WTC11 (cell line): ENCODE data around the gene ELN. TPM values are rescaled to one million over a fixed set of nuclear protein-coding genes. Genes with fewer than 3 reads are reported as not detected.

Source experiments
- ATAC-seq: fragments of 200-7000 bp; cut with Tn5 transposase; 2 replicates; pipeline ENCODE4 v1.10.0; 2021; ENCODE audit warnings: mild to moderate bottlenecking, moderate library complexity
- CTCF ChIA-PET: fragments of 300-600 bp; sonication (Branson Sonifier 250); formaldehyde crosslinking; loops from one replicate; lab custom pipeline; 2021; ENCODE audit warnings: antibody characterized with exemption; lab: Charles Lee
- POLR2A ChIA-PET: fragments of 350-600 bp; sonication (Branson Sonifier 250); formaldehyde crosslinking; loops from one replicate; lab custom pipeline; 2021; ENCODE audit warnings: antibody characterized with exemption; lab: Charles Lee
- DNase-seq: peaks from one replicate; pipeline ENCODE4 v3.0.0; 2021; ENCODE audit warnings: low spot score
- H3K27ac Mint-ChIP-seq: 2 replicates; pipeline ENCODE4 v1.8.0; 2021; ENCODE audit warnings: mixed read lengths
- H3K27me3 Mint-ChIP-seq: 2 replicates; pipeline ENCODE4 v1.8.0; 2021; ENCODE audit warnings: low read depth, mild to moderate bottlenecking, moderate library complexity, mixed read lengths
- H3K36me3 Mint-ChIP-seq: 2 replicates; pipeline ENCODE4 v1.8.0; 2021; ENCODE audit warnings: mixed read lengths
- H3K4me1 Mint-ChIP-seq: 2 replicates; pipeline ENCODE4 v1.8.0; 2022; ENCODE audit warnings: mixed read lengths
- H3K4me3 Mint-ChIP-seq: 2 replicates; pipeline ENCODE4 v1.8.0; 2021; ENCODE audit warnings: mild to moderate bottlenecking, moderate library complexity, mixed read lengths
- H3K9me3 Mint-ChIP-seq: 2 replicates; pipeline ENCODE4 v1.8.0; 2021; ENCODE audit warnings: mixed read lengths
- ATF1 ChIP-seq: sonication (generic); formaldehyde crosslinking; IDR thresholded peaks from 2 replicates; pipeline ENCODE4 v1.8.1; 2023; ENCODE audit warnings: mild to moderate bottlenecking, moderate library complexity, missing genetic modification reagents
- EMX1 ChIP-seq: fragments of 250-450 bp; sonication (Bioruptor Pico); IDR thresholded peaks from 2 replicates; pipeline ENCODE4 v1.8.0; 2021; ENCODE audit warnings: mild to moderate bottlenecking
- GTF2I ChIP-seq: fragments of 250-450 bp; sonication (Bioruptor Pico); conservative IDR thresholded peaks from 2 replicates; pipeline ENCODE4 v1.4.0; 2021; ENCODE audit warnings: mild to moderate bottlenecking
- JUN ChIP-seq: sonication (generic); formaldehyde crosslinking; IDR thresholded peaks from 2 replicates; pipeline ENCODE4 v1.8.0; 2023; ENCODE audit warnings: mild to moderate bottlenecking, missing genetic modification reagents
- NR3C1 ChIP-seq: sonication (generic); formaldehyde crosslinking; conservative IDR thresholded peaks from 2 replicates; pipeline ENCODE4 v1.8.1; 2023; ENCODE audit warnings: low read depth, mild to moderate bottlenecking, missing genetic modification reagents
- TCF7 ChIP-seq: sonication (generic); formaldehyde crosslinking; IDR thresholded peaks from 2 replicates; pipeline ENCODE4 v1.8.0; 2022; ENCODE audit warnings: mild to moderate bottlenecking, low read depth, missing genetic modification reagents, moderate library complexity
- ZBTB21 ChIP-seq: sonication (generic); formaldehyde crosslinking; IDR thresholded peaks from 2 replicates; pipeline ENCODE4 v1.8.1; 2023; ENCODE audit warnings: mild to moderate bottlenecking, missing genetic modification reagents, borderline replicate concordance
- ZNF219 ChIP-seq: sonication (generic); formaldehyde crosslinking; IDR thresholded peaks from 2 replicates; pipeline ENCODE4 v1.8.0; 2023; ENCODE audit warnings: missing genetic modification reagents, mild to moderate bottlenecking, borderline replicate concordance
- ZNF423 ChIP-seq: fragments of 250-450 bp; sonication (Bioruptor Pico); IDR thresholded peaks from 2 replicates; pipeline ENCODE4 v2.1.2; 2022; ENCODE audit warnings: mild to moderate bottlenecking, moderate library complexity
- ZNF671 ChIP-seq: fragments of 250-450 bp; sonication (Bioruptor Pico); IDR thresholded peaks from 2 replicates; pipeline ENCODE4 v1.8.0; 2021; ENCODE audit warnings: mild to moderate bottlenecking
- total RNA-seq: library from RNA; stranded (reverse); gene quantifications from 3 replicates; pipeline ENCODE4 v1.2.3, GENCODE V29; 2021
- TF ChIP-seq, protein P1 (sequence below): sonication (generic); formaldehyde crosslinking; IDR thresholded peaks from 2 replicates; pipeline ENCODE4 v1.8.0; 2023; ENCODE audit warnings: mild to moderate bottlenecking, missing genetic modification reagents
- TF ChIP-seq, protein P2 (sequence below): sonication (generic); formaldehyde crosslinking; IDR thresholded peaks from 2 replicates; pipeline ENCODE4 v1.8.1; 2023; ENCODE audit warnings: mild to moderate bottlenecking, missing genetic modification reagents, moderate library complexity
- TF ChIP-seq, protein P3 (sequence below): sonication (generic); formaldehyde crosslinking; IDR thresholded peaks from 2 replicates; pipeline ENCODE4 v1.8.0; 2022; ENCODE audit warnings: mild to moderate bottlenecking, missing genetic modification reagents
- TF ChIP-seq, protein P4 (sequence below): fragments of 250-450 bp; sonication (Bioruptor Pico); IDR thresholded peaks from 2 replicates; pipeline ENCODE4 v1.9.0; 2021; ENCODE audit warnings: mild to moderate bottlenecking, borderline replicate concordance
- TF ChIP-seq, protein P5 (sequence below): fragments of 200-600 bp; IDR thresholded peaks from 2 replicates; pipeline ENCODE4 v1.8.0; 2022; ENCODE audit warnings: antibody characterized with exemption
- TF ChIP-seq, protein P6 (sequence below): sonication (generic); formaldehyde crosslinking; IDR thresholded peaks from 2 replicates; pipeline ENCODE4 v1.8.1; 2023; ENCODE audit warnings: mild to moderate bottlenecking, missing genetic modification reagents
- TF ChIP-seq, protein P7 (sequence below): sonication (generic); formaldehyde crosslinking; IDR thresholded peaks from 2 replicates; pipeline ENCODE4 v1.8.0; 2022; ENCODE audit warnings: mild to moderate bottlenecking, missing genetic modification reagents

Gene ELN
- total RNA-seq, 1 experiment from 2014 or later: 3.3 TPM

DNA sequence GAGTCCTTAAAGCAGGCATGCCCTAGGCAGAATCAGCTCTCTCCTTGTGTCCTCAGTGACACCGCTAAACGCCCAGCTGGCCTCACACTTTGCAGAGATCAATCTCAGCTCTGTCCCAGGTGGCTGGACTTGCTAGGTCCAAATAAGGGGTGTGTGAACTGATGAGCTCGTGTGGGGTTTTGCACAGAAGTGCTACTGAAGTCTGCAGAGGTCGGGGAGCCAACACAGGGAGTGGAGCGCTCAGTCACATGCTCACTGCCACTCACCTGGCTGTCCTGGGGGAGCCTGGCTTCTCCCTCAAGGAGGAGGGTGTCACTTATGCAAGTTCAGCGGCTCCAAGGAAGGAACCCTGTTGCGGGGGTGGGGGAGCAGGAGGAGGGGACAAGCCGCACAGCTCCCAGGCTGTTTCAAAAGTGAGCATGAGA is 2.0 kb downstream of the ELN start:
- peaks cover 33% of the 10 kb centered on the region for H3K4me1 Mint-ChIP-seq
- ATAC-seq: no peak
- TF ChIP-seq ATF1 (CRISPR knock-in tag): no peak
- TF ChIP-seq EMX1 (CRISPR knock-in tag): no peak
- TF ChIP-seq ZNF671: no peak
- no peak for TF ChIP-seq NR3C1 (CRISPR knock-in tag)
- TF ChIP-seq, protein P1, sequence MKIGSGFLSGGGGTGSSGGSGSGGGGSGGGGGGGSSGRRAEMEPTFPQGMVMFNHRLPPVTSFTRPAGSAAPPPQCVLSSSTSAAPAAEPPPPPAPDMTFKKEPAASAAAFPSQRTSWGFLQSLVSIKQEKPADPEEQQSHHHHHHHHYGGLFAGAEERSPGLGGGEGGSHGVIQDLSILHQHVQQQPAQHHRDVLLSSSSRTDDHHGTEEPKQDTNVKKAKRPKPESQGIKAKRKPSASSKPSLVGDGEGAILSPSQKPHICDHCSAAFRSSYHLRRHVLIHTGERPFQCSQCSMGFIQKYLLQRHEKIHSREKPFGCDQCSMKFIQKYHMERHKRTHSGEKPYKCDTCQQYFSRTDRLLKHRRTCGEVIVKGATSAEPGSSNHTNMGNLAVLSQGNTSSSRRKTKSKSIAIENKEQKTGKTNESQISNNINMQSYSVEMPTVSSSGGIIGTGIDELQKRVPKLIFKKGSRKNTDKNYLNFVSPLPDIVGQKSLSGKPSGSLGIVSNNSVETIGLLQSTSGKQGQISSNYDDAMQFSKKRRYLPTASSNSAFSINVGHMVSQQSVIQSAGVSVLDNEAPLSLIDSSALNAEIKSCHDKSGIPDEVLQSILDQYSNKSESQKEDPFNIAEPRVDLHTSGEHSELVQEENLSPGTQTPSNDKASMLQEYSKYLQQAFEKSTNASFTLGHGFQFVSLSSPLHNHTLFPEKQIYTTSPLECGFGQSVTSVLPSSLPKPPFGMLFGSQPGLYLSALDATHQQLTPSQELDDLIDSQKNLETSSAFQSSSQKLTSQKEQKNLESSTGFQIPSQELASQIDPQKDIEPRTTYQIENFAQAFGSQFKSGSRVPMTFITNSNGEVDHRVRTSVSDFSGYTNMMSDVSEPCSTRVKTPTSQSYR: no peak
- TF ChIP-seq, protein P2, sequence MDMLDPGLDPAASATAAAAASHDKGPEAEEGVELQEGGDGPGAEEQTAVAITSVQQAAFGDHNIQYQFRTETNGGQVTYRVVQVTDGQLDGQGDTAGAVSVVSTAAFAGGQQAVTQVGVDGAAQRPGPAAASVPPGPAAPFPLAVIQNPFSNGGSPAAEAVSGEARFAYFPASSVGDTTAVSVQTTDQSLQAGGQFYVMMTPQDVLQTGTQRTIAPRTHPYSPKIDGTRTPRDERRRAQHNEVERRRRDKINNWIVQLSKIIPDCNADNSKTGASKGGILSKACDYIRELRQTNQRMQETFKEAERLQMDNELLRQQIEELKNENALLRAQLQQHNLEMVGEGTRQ (CRISPR knock-in tag): 0 out of 2 replicates have a peak, but pooled peaks have one; percentile 15
- peak overlapping the region; percentile 8; the same call in 1 of the 2 replicates for H3K27ac Mint-ChIP-seq
- ChIA-PET POLR2A (no interaction called here), CTCF (interaction anchor here (0.6 to 1.5 kb wide), 5 partner anchors 14 to 187 kb away, joined by 4 to 6 read pairs (median 4); partner anchors contain the start of gene METTL27)
- H3K36me3 Mint-ChIP-seq: no peaks in the 10 kb centered on the region
- no peaks in the 10 kb centered on the region for H3K9me3 Mint-ChIP-seq
- DNase-seq: no peak
- H3K4me3 Mint-ChIP-seq: no peak overlapping the region
- H3K27me3 Mint-ChIP-seq: peaks cover 10% of the 10 kb centered on the region

DNA sequence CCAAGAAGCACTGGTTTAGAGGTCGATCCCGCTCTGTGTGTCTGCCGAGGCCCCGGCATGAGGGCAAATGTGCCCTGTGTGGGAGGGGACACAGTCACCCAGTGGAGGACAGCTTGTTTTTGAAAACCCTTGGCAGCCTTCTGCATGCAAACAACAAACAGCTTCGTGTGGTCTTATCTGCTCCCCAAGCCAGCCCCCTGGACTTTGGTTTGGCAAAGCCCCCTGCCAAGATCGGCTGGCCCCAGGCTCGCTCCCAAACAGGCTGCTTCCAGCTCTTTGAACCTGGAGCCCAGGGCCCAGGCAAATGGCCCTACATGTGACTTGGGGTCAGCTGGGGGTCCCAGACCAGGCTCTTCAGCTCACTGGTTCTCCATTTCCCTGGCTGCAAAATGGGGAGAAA is 2.9 kb downstream of the ELN start:
- no peak for ATAC-seq
- Mint-ChIP-seq H3K4me1 (peaks cover 33% of the 10 kb centered on the region), H3K27me3 (peaks cover 10% of the 10 kb centered on the region), H3K27ac (no peak overlapping the region), H3K36me3 (no peaks in the 10 kb centered on the region), H3K4me3 (no peak overlapping the region), H3K9me3 (no peaks in the 10 kb centered on the region)
- TF ChIP-seq JUN (no peak), TCF7 (CRISPR knock-in tag) (no peak)
- TF ChIP-seq, protein P3, sequence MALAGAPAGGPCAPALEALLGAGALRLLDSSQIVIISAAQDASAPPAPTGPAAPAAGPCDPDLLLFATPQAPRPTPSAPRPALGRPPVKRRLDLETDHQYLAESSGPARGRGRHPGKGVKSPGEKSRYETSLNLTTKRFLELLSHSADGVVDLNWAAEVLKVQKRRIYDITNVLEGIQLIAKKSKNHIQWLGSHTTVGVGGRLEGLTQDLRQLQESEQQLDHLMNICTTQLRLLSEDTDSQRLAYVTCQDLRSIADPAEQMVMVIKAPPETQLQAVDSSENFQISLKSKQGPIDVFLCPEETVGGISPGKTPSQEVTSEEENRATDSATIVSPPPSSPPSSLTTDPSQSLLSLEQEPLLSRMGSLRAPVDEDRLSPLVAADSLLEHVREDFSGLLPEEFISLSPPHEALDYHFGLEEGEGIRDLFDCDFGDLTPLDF (CRISPR knock-in tag): no peak
- TF ChIP-seq, protein P4, sequence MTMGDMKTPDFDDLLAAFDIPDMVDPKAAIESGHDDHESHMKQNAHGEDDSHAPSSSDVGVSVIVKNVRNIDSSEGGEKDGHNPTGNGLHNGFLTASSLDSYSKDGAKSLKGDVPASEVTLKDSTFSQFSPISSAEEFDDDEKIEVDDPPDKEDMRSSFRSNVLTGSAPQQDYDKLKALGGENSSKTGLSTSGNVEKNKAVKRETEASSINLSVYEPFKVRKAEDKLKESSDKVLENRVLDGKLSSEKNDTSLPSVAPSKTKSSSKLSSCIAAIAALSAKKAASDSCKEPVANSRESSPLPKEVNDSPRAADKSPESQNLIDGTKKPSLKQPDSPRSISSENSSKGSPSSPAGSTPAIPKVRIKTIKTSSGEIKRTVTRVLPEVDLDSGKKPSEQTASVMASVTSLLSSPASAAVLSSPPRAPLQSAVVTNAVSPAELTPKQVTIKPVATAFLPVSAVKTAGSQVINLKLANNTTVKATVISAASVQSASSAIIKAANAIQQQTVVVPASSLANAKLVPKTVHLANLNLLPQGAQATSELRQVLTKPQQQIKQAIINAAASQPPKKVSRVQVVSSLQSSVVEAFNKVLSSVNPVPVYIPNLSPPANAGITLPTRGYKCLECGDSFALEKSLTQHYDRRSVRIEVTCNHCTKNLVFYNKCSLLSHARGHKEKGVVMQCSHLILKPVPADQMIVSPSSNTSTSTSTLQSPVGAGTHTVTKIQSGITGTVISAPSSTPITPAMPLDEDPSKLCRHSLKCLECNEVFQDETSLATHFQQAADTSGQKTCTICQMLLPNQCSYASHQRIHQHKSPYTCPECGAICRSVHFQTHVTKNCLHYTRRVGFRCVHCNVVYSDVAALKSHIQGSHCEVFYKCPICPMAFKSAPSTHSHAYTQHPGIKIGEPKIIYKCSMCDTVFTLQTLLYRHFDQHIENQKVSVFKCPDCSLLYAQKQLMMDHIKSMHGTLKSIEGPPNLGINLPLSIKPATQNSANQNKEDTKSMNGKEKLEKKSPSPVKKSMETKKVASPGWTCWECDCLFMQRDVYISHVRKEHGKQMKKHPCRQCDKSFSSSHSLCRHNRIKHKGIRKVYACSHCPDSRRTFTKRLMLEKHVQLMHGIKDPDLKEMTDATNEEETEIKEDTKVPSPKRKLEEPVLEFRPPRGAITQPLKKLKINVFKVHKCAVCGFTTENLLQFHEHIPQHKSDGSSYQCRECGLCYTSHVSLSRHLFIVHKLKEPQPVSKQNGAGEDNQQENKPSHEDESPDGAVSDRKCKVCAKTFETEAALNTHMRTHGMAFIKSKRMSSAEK: no peak
- ChIA-PET POLR2A (no interaction called here), CTCF (interaction anchor here (0.9 kb wide), 1 partner anchor 375 kb away, joined by 4 read pairs; no protein-coding TSS in a partner anchor)
- DNase-seq: no peak

DNA sequence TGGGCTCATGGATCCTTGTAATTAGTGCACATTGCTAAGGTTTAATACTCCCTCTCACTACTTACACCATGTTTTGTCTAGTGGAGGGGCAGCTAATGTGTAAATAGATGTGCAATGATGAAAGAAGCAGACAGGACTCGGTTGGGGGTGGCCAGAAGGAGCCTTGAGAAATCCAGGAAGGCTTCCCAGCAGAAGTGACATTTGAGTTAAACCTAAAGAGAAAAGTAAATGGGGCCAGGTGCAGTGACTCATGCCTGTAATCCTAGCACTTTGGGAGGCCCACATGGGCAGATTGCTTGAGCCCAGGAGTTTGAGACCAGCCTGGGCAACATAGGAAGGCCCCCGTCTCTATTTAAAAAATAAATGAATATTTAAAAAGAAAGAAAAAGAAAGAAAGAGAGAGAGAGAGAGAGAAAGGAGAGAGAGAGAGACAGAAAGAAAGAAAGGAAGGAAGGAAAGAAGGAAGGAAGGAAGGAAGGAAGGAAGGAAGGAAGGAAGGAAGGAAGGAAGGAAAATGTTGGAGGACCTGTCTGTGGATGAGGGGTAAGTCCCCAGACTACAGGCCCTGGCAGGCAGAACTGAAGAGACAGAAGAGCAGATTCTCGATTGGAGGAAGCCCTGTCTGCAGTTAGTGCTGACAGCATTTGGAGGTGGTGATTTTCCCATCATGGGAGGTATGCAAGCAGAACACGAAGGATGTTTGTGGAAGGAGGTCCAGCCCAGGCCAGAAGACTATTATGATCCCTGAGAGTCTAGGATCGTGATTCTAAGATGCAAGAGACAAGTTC is 3.6 kb downstream of the ELN start:
- Mint-ChIP-seq H3K36me3 (no peaks in the 10 kb centered on the region), H3K4me3 (no peak overlapping the region), H3K27ac (no peak overlapping the region), H3K4me1 (peaks cover 33% of the 10 kb centered on the region), H3K27me3 (peaks cover 5% of the 10 kb centered on the region), H3K9me3 (no peaks in the 10 kb centered on the region)
- ATAC-seq (no peak), DNase-seq (no peak)
- POLR2A ChIA-PET: no interaction called here
- CTCF ChIA-PET: interaction anchor here (0.9 to 1.2 kb wide), 4 partner anchors 9 to 374 kb away, joined by 3 to 4 read pairs (median 3); no protein-coding TSS in a partner anchor
- TF ChIP-seq, protein P5, sequence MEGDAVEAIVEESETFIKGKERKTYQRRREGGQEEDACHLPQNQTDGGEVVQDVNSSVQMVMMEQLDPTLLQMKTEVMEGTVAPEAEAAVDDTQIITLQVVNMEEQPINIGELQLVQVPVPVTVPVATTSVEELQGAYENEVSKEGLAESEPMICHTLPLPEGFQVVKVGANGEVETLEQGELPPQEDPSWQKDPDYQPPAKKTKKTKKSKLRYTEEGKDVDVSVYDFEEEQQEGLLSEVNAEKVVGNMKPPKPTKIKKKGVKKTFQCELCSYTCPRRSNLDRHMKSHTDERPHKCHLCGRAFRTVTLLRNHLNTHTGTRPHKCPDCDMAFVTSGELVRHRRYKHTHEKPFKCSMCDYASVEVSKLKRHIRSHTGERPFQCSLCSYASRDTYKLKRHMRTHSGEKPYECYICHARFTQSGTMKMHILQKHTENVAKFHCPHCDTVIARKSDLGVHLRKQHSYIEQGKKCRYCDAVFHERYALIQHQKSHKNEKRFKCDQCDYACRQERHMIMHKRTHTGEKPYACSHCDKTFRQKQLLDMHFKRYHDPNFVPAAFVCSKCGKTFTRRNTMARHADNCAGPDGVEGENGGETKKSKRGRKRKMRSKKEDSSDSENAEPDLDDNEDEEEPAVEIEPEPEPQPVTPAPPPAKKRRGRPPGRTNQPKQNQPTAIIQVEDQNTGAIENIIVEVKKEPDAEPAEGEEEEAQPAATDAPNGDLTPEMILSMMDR: no peak
- TF ChIP-seq, protein P6, sequence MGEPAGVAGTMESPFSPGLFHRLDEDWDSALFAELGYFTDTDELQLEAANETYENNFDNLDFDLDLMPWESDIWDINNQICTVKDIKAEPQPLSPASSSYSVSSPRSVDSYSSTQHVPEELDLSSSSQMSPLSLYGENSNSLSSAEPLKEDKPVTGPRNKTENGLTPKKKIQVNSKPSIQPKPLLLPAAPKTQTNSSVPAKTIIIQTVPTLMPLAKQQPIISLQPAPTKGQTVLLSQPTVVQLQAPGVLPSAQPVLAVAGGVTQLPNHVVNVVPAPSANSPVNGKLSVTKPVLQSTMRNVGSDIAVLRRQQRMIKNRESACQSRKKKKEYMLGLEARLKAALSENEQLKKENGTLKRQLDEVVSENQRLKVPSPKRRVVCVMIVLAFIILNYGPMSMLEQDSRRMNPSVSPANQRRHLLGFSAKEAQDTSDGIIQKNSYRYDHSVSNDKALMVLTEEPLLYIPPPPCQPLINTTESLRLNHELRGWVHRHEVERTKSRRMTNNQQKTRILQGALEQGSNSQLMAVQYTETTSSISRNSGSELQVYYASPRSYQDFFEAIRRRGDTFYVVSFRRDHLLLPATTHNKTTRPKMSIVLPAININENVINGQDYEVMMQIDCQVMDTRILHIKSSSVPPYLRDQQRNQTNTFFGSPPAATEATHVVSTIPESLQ: no peak
- TF ChIP-seq ZBTB21 (CRISPR knock-in tag): no peak
- no peak for TF ChIP-seq GTF2I (CRISPR knock-in tag)
- no peak for TF ChIP-seq ZNF219 (CRISPR knock-in tag)
- TF ChIP-seq, protein P7, sequence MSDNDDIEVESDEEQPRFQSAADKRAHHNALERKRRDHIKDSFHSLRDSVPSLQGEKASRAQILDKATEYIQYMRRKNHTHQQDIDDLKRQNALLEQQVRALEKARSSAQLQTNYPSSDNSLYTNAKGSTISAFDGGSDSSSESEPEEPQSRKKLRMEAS: no peak
- no peak for TF ChIP-seq ZNF423
